Spleen (tissue), 7 donors: ENCODE data around the gene GPRIN1.

ENCODE experiments used
- CTCF ChIP-seq, 11 experiments: fragments of 200-600 bp in 7 of 11; fragments of 450-650 bp in 4 of 11; sonication (generic) in 4 of 11; IDR thresholded peaks in 8 of 11; conservative IDR thresholded peaks in 3 of 11; 1 replicate in 7 of 11; 2 replicates in 4 of 11; pipeline versions ENCODE4 v1.4.0 to v1.8.0; 2016 to 2021; ENCODE audit warnings: antibody characterized with exemption in 11 of 11, inconsistent platforms in 4 of 11, mild to moderate bottlenecking in 1 of 11
- POLR2A ChIP-seq, 3 donors: fragments of 450-650 bp; IDR thresholded peaks; one replicate each; pipeline ENCODE4 v1.5.1; 2017; ENCODE audit warnings: antibody characterized with exemption in 3 of 3, mild to moderate bottlenecking in 1 of 3
- donor health status: DM: no; HTN: no; CAD: no; lungs with moderate emphysema.
- donor health status: DM: no; HTN: no; CAD: no.
- donor health status: DM: no; HTN: no; CAD: no.

GRCh38 chr5:176644878-176645670 is 35.1 kb upstream of the GPRIN1 start:
- TF ChIP-seq POLR2A (IDR thresholded peaks at IDR 0.05) (no peak), CTCF (IDR thresholded peaks at IDR 0.05 in 8 of 11, conservative IDR thresholded peaks at IDR 0.05 in 3 of 11) (no peak)
